HEK293 (cell line): ENCODE data around the gene ARHGEF35.

ENCODE experiments used
- CTCF ChIA-PET: fragments of 350-600 bp; formaldehyde crosslinking; extraction: SDS; loops from one replicate; lab custom pipeline; 2021; ENCODE audit warnings: antibody characterized with exemption; lab: Yijun Ruan, JAX
- POLR2A ChIA-PET: fragments of 300-600 bp; formaldehyde crosslinking; extraction: SDS; loops from one replicate; lab custom pipeline; 2020; ENCODE audit warnings: antibody characterized with exemption, inconsistent platforms; lab: Yijun Ruan, JAX
- H3K27ac ChIP-seq: fragments of 200-500 bp; sonication (Bioruptor generic); 2 replicates; pipeline ENCODE4 v1.5.1; 2014; ENCODE audit warnings: low read depth, low read length, control low read depth, inconsistent platforms; ENCODE audit errors: extremely low read depth
- H3K36me3 ChIP-seq, 2 experiments: fragments of 200-500 bp in 1 of 2; sonication (Bioruptor generic) in 1 of 2; 1 replicate in 1 of 2; 2 replicates in 1 of 2; pipeline ENCODE4 v1.5.1; 2014 to 2017; ENCODE audit warnings: inconsistent platforms in 2 of 2, low read length in 2 of 2; ENCODE audit not compliant: control insufficient read depth in 2 of 2, insufficient read depth in 1 of 2
- H3K4me1 ChIP-seq: fragments of 200-500 bp; sonication (Bioruptor generic); 2 replicates; pipeline ENCODE4 v1.5.1; 2014; ENCODE audit warnings: mild to moderate bottlenecking, low read length, inconsistent platforms; ENCODE audit not compliant: control insufficient read depth, insufficient read depth
- H3K4me3 ChIP-seq: 2 replicates; pipeline ENCODE4 v1.5.1; 2011; ENCODE audit warnings: low read depth, mild to moderate bottlenecking, control low read depth, low read length, moderate library complexity
- H3K9me3 ChIP-seq: fragments of 200-500 bp; sonication (Bioruptor generic); 2 replicates; pipeline ENCODE4 v1.5.1; 2014; ENCODE audit warnings: low read depth, low read length, inconsistent platforms; ENCODE audit not compliant: control insufficient read depth, insufficient read depth
- BCL6B ChIP-seq: fragments of 450-650 bp; formaldehyde crosslinking; IDR thresholded peaks from 2 replicates; pipeline ENCODE4 v1.5.1; 2017; ENCODE audit warnings: missing biosample characterization, missing genetic modification characterization
- INSM2 ChIP-seq: fragments of 450-650 bp; formaldehyde crosslinking; IDR thresholded peaks from 2 replicates; pipeline ENCODE4 v1.5.1; 2016; ENCODE audit warnings: missing biosample characterization, missing genetic modification characterization
- KLF10 ChIP-seq: fragments of 450-650 bp; IDR thresholded peaks from 2 replicates; pipeline ENCODE4 v1.5.1; 2018; ENCODE audit warnings: missing biosample characterization, mild to moderate bottlenecking, missing genetic modification characterization
- MEIS1 ChIP-seq: sonication (generic); formaldehyde crosslinking; IDR thresholded peaks from 2 replicates; pipeline ENCODE4 v1.8.1; 2022; ENCODE audit warnings: missing genetic modification reagents, mild to moderate bottlenecking, borderline replicate concordance
- PBX3 ChIP-seq: sonication (generic); formaldehyde crosslinking; IDR thresholded peaks from 2 replicates; pipeline ENCODE4 v1.8.1; 2022; ENCODE audit warnings: mild to moderate bottlenecking, moderate library complexity, missing genetic modification reagents
- PRDM1 ChIP-seq: fragments of 450-650 bp; formaldehyde crosslinking; IDR thresholded peaks from 2 replicates; pipeline ENCODE4; 2016; ENCODE audit warnings: missing biosample characterization, missing genetic modification characterization
- REST ChIP-seq: fragments of 450-650 bp; formaldehyde crosslinking; IDR thresholded peaks from 2 replicates; pipeline ENCODE4 v1.5.1; 2016; ENCODE audit warnings: missing biosample characterization, missing genetic modification characterization
- TCF7L2 ChIP-seq: IDR thresholded peaks from 2 replicates; pipeline ENCODE4 v1.6.1; 2011; ENCODE audit warnings: low read depth, mild to moderate bottlenecking, inconsistent platforms, low read length, moderate library complexity, borderline replicate concordance
- YY1 ChIP-seq: fragments of 450-650 bp; formaldehyde crosslinking; IDR thresholded peaks from 2 replicates; pipeline ENCODE4 v1.5.1; 2018; ENCODE audit warnings: missing biosample characterization, missing genetic modification characterization
- ZFHX2 ChIP-seq: fragments of 450-650 bp; formaldehyde crosslinking; conservative IDR thresholded peaks from 2 replicates; pipeline ENCODE4 v1.5.1; 2016; ENCODE audit warnings: missing biosample characterization, missing genetic modification characterization
- ZNF148 ChIP-seq: fragments of 450-650 bp; formaldehyde crosslinking; IDR thresholded peaks from 2 replicates; pipeline ENCODE4 v1.5.0; 2017; ENCODE audit warnings: missing biosample characterization, missing genetic modification characterization, borderline replicate concordance
- ZNF169 ChIP-seq: fragments of 450-650 bp; formaldehyde crosslinking; IDR thresholded peaks from 2 replicates; pipeline ENCODE4 v1.5.1; 2016; ENCODE audit warnings: missing biosample characterization, missing genetic modification characterization
- ZNF248 ChIP-seq: fragments of 450-650 bp; formaldehyde crosslinking; IDR thresholded peaks from 2 replicates; pipeline ENCODE4 v1.5.1; 2017; ENCODE audit warnings: missing biosample characterization, missing genetic modification characterization
- ZNF26 ChIP-seq: fragments of 450-650 bp; formaldehyde crosslinking; IDR thresholded peaks from 2 replicates; pipeline ENCODE4 v1.5.1; 2016; ENCODE audit warnings: missing biosample characterization, missing genetic modification characterization
- ZNF544 ChIP-seq: fragments of 450-650 bp; formaldehyde crosslinking; IDR thresholded peaks from 2 replicates; pipeline ENCODE4 v1.5.0; 2017; ENCODE audit warnings: missing biosample characterization, missing genetic modification characterization
- ZNF555 ChIP-seq: fragments of 450-650 bp; formaldehyde crosslinking; conservative IDR thresholded peaks from 2 replicates; pipeline ENCODE4 v1.5.1; 2017; ENCODE audit warnings: missing biosample characterization, mild to moderate bottlenecking, missing genetic modification characterization, inconsistent platforms
- ZNF571 ChIP-seq: fragments of 450-650 bp; formaldehyde crosslinking; IDR thresholded peaks from 2 replicates; pipeline ENCODE4 v1.5.0; 2017; ENCODE audit warnings: missing biosample characterization, missing genetic modification characterization
- ZSCAN30 ChIP-seq: fragments of 450-650 bp; IDR thresholded peaks from 2 replicates; pipeline ENCODE4 v1.5.1; 2018; ENCODE audit warnings: missing biosample characterization, mild to moderate bottlenecking, missing genetic modification characterization, moderate library complexity

ARHGEF35 gene

GRCh38 chr7:144164784-144165183, 30.8 kb downstream of the ARHGEF35 start (continued):
- TF ChIP-seq REST (tag by site-specific recombination) (no peak), MEIS1 (CRISPR knock-in tag) (no peak), PBX3 (CRISPR knock-in tag) (no peak), ZFHX2 (tag by site-specific recombination) (no peak), KLF10 (tag by site-specific recombination) (no peak), ZNF544 (no peak), TCF7L2 (no peak), ZNF248 (no peak), BCL6B (tag by site-specific recombination) (no peak), ZNF169 (no peak)

- Histone ChIP-seq H3K9me3 (no peaks in the 10 kb centered on the region), H3K4me1 (no peaks in the 10 kb centered on the region), H3K27ac (no peak overlapping the region), H3K4me3 (no peak overlapping the region), H3K36me3 (no peaks in the 10 kb centered on the region)
- TF ChIP-seq ZNF26 (no peak), MEIS1 (CRISPR knock-in tag) (no peak), ZNF571 (no peak), INSM2 (no peak), YY1 (no peak), ZNF555 (tag by site-specific recombination) (no peak), ZSCAN30 (tag by site-specific recombination) (no peak), PRDM1 (tag by site-specific recombination) (no peak), ZNF169 (no peak), ZNF148 (no peak)
- POLR2A ChIA-PET = no interaction called here
- CTCF ChIA-PET = no interaction called here
Observed at GRCh38 chr7:144158861-144159260, 36.8 kb downstream of the ARHGEF35 start.
